GM19397 (cell line): Measurements from ENCODE around the gene CSRNP3.
"Not testable (repeated sequence)": the region's sequence is repeated elsewhere in the genome, so short reads cannot be mapped to it uniquely, and the experiment has no call there.

ENCODE experiments used
- ATAC-seq: cut with Tn5 transposase; IDR thresholded peaks from one replicate; pipeline ENCODE4 v1.9.1; 2021; ENCODE audit warnings: mild to moderate bottlenecking, moderate library complexity; ENCODE audit not compliant: unreplicated experiment

The CSRNP3 gene

DNA sequence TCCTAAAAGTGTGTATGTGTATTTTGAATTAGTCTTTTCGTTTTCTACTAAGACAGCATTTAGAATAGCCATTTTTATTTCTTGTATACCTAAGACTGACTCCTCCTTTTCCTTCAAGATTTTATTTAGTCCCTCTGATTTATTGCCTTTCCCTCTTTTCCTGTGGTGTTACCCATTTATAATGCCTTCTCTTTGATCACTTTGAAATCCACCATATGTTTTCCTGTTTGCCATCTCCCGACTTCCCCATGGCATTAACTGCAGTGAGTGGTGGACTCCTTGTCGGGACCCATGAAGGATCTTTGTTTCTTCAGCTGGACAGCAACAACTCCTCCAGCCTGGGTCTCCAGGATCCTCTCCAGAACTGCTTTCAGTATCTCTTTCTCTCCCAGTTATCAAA is 160.7 kb downstream of the CSRNP3 start:
- ATAC-seq, result no peak

DNA sequence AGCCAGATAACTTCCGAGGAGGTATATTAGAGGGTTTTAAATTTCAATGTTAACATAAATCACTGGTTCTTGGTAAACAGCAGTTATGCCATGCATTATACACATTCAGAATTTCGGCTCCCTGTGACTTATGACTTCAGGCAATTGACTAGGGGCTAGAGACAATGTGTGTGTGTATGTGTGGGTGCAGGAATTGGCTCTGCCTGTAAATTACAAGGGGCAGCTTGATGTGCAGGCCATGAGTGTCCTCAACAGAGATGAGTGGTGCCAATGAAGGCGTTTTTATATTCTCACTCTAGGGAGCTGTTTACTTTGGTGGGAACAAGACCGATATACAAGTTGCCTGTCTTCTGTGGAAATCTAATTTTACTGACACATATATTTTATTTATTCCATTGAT is 161.6 kb downstream of the CSRNP3 start:
- ATAC-seq, result no peak

DNA sequence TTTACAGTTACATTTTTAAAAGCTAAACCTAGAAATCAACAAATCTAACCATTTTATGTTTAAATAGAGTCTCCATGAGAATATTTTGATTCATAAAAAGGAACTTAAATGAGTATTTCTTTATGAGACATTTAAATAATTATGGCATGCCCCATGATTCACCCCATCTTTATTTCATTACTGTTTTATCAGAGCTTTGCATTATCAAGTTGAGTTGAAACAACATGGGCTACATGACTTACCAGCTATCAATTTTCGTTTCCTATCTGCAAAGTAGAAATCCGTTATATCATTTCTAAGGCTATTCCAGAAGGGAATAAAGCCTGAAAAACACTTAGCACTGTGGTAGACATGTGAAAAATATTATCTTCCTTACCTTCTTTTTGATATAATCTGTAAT is 163.1 kb downstream of the CSRNP3 start:
- ATAC-seq, result no peak

DNA sequence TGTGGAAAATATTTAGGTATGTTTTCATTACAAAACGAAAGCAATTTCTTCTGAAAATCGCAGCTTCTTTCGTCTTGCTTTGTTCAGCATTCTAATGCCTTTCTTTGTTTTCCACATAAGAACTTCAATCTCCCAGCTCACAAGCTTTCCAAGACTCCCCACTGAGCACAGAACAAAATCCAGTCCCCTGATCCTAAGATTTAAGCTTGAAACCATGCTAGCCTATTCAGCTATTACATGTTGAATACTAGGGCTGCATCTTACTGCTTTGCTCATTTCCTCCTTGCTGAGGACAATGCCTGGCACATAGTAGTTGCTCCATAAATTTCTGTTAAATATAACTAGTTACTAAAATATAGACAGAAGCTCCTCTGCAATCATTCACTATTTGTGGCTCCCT is 163.9 kb downstream of the CSRNP3 start:
- no peak for ATAC-seq

DNA sequence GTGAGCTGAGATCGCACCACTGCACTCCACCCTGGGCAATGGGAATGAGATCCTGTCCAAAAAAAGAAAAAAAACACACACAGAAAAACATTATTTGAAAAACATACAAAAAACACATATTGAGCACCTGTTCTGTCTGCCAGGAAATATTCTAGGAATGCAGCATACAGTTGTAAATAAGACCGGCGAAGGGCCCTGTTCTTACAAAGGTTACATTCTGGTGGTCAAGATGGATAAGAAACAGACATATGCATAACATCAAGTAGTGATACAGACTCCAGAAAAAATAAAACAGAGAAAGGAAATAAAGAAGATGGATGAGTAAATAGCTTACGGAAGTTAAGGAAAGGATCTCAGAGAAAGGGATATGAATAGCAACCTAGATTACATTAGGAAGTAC is 164.8 kb downstream of the CSRNP3 start:
- ATAC-seq, result no peak

DNA sequence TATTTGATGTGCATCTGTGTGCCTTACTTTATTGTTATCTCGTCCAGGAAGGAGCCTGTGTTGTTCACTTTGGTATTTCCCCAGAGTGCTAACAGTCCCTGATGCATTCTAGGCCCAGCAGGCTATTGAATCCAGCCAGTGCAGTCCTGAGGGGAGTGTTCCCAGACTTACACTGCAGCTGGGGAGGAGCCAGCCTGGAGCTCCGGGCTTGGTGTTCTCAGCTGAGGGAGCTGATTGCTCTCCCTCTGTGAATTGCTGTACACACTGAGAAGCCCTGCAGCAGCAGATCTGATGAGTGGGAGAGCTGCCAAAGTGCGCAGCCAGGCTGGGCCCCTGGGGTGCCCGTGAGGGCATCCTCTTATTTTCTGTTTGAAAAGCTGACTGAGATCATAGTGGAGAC is 165.4 kb downstream of the CSRNP3 start:
- no peak for ATAC-seq

- no peak for ATAC-seq
Measured at GRCh38 chr2:165635532-165635931, 166.0 kb downstream of the CSRNP3 start.

DNA sequence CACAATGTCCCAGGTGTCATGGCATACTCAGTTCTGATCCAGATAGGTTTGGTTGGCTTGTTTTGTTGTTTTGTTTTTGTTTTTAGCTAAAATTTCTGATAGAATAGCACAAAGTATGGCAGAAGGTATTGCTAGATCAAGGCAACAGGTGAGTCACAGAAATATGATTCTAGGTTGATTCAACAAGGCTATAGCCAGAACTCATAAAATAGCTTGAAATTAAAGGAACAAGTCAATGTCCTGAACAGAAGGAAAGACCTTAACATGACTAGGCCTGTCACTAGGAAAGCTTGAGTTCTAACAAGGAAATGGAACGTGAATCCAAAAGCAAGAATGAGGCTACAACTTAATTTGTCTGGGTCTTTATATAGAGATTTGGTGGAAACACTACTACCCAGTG is 167.5 kb downstream of the CSRNP3 start:
- ATAC-seq, result no peak

- ATAC-seq, result no peak
Measured at GRCh38 chr2:165637396-165637795, 167.9 kb downstream of the CSRNP3 start.

DNA sequence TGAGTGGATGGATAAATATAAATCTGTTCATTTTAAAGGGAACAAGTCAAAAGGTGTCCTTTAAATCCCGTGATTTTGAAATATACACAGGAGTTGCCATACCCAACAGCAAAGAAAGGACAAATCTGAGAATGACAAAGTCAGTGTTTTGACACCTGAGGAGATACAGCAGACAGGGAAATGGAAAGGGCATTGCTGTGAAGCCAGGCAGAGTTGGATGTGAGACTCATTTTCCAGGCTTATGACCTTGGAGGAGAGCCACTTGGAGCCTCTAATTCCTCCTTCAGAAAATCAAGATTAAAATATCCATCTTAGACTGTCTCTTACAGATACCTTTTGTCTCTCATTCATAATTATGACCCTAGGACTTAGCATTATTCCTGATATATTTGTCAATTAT is 170.0 kb downstream of the CSRNP3 start:
- ATAC-seq, result no peak

GRCh38 chr2:165640247-165640929 is 170.9 kb downstream of the CSRNP3 start:
- no peak for ATAC-seq

DNA sequence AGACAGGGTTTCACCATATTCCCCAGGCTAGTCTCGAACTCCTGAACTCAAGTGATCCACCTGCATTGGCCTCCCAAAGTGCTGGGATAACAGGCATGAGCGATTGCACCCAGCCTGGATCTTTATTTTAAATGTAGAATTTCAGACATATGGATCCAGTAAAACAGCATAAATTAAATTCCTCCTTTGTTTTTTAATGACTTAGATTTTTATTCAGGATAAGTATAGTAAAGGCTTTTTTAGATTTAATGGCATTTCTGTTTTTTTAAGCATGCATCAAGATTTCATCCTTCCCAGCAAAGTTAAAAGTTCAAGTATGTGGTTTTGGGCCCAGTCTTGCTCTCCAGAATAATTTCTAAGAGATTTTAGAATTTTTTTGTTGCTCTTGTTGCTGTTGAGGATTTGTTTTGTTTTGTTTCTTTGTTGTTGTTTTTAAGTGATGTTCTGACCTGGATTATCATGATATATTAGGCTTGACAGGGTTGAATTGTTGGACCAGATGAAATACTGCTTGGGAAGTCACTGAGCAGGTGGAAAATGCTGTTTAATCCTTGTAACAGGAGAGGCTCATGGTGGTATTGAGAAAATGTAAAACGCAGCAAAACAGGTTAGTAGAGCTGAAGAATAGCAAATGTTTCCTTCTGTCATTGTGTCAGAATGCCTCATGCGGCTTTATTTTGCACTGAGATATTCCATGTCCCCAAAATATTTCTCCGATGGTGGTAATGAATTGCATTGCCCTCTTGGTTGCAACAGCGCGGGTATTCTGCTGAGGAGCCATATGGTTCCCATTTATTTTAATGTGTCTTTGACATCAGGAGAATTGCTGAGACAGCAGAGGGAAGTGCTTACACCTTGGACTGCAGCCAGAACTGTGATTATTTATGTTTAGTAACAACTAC is 176.7 kb downstream of the CSRNP3 start:
- ATAC-seq, result no peak

DNA sequence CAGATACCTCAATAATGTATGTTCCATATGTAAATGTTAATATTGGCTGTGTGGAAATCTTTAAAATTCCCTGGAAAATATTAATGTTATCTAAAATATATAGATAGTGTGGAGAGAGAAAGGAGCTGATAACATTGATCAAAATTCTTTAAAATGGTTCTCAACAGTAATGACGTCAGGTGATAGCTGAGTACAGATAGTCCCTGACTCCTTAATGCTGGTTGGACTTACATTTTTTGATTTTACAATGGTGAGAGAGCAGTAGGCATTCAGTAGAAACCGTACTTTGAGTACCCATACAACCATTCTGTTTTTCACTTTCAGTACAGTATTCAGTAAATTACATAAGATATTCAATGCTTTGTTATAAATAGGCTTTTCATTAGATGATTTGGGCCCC is 177.9 kb downstream of the CSRNP3 start:
- no peak for ATAC-seq

DNA sequence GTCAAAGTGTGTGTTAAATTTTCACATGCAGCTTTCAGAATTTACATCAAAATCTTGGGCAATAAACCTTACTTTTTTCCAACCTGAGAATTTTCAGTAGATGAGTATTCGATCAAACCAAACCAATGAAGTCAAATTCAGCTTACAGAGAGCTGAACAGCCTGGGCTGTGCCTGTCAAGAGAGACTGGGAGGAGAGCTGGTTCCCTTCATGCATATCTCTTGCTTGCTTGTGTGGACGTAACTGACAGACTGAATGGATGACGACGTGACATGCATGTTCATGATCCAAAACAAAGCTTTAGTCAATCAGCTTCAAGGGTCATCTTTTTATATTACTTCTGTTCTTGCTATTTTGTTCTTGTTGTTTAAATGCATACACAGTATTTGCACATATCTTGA is 179.3 kb downstream of the CSRNP3 start:
- no peak for ATAC-seq

- ATAC-seq, result no peak
Measured at GRCh38 chr2:165651233-165651632, 181.7 kb downstream of the CSRNP3 start.

DNA sequence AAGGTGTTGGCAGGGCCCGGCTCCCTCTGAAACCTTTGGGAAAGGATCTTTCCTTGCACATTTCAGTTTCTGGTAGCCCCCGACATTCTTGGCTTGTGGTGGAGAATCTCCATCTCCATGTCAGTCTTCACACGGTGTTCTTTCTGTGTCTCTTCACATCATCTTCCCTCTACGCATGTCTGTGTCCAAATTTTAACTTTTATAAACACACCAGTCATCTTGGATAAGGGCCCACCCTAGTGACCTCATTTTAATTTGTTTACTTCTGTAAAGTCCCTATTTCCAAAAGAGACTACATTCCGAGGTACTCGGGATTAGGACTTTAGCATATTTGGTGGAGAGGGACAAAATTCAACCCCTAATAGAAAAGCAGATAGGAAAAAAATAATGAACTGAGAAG is 186.2 kb downstream of the CSRNP3 start:
- no peak for ATAC-seq

- peak; percentile 89 for ATAC-seq
Measured at GRCh38 chr2:165660361-165660760, 190.9 kb downstream of the CSRNP3 start.

DNA sequence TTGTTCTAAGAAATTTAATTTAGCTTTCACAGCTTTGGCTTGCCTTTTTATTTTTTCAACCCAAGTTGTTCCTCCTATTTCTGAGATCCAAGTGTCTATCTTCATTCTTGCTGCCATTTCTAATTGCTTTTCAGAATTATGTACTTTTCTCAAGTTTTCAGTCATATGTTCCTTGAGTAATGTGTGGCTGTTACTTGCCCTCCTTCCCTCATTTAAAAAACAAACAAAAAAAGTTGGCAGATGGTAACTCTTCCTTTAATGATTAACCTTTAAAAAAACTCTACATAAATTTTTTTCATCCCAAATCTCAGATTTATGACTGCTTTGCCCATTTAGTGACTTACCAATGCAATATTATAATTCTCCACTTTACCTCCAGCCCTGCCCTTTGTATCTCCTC is 193.2 kb downstream of the CSRNP3 start:
- no peak for ATAC-seq

- ATAC-seq, result no peak
Measured at GRCh38 chr2:165665614-165666013, 196.1 kb downstream of the CSRNP3 start.

GRCh38 chr2:165666073-165666472 is 196.6 kb downstream of the CSRNP3 start:
- not testable (repeated sequence) for ATAC-seq

- no peak for ATAC-seq
Measured at GRCh38 chr2:165666605-165667004, 197.1 kb downstream of the CSRNP3 start.

DNA sequence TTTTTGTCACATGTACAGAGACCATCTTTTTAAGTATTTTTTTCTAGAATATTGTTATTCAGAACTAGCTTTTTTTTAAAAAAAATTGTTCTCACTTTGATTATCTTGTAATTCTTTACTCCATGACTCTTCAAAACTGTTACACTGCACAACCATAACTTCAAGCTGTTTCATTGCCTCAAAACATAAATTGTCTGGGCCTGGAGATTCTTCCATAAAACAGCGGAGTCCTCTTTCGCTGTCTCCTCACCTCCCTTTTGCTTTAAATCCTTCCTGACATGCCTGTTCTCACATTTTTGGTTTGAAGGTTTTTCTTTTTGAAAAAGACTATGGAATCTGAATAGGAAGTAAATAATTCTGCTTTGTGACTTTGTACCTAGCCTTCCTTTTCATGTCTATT is 197.9 kb downstream of the CSRNP3 start:
- no peak for ATAC-seq
